HepG2 (cell line): ENCODE measurements around the gene LCLAT1. TPM values are rescaled to one million over a fixed set of nuclear protein-coding genes. Genes with fewer than 3 reads are reported as not detected.

Experiments used
- BCL6 ChIP-seq: IDR thresholded peaks from 2 replicates; pipeline ENCODE4 v1.6.1; 2016; ENCODE audit warnings: missing genetic modification reagents, missing compliant biosample characterization
- CREM ChIP-seq, 2 experiments: sonication (generic) in 1 of 2; formaldehyde crosslinking in 1 of 2; IDR thresholded peaks; 2 replicates each; pipeline versions ENCODE4 v1.4.0 to v1.6.1; 2016 to 2020; ENCODE audit warnings: antibody characterized with exemption in 1 of 2, mild to moderate bottlenecking in 1 of 2, missing genetic modification reagents in 1 of 2
- CTCF ChIP-seq: sonication (generic); formaldehyde crosslinking; IDR thresholded peaks from 2 replicates; pipeline ENCODE4 v1.5.0; 2020; ENCODE audit warnings: mild to moderate bottlenecking, missing genetic modification reagents, moderate library complexity
- RARA ChIP-seq: IDR thresholded peaks from 2 replicates; pipeline ENCODE4 v1.6.1; 2016; ENCODE audit warnings: missing genetic modification reagents, missing compliant biosample characterization
- TGIF2 ChIP-seq: IDR thresholded peaks from 2 replicates; pipeline ENCODE4 v1.6.1; 2016; ENCODE audit warnings: control low read depth, missing compliant biosample characterization
- ZFYVE20 ChIP-seq: sonication (generic); formaldehyde crosslinking; IDR thresholded peaks from 2 replicates; pipeline ENCODE4 v1.8.0; 2023; ENCODE audit warnings: low read depth, mild to moderate bottlenecking, moderate library complexity, missing genetic modification reagents, borderline replicate concordance
- ZNF274 ChIP-seq: sonication (generic); formaldehyde crosslinking; IDR thresholded peaks from 2 replicates; pipeline ENCODE4 v1.5.1; 2020; ENCODE audit warnings: mild to moderate bottlenecking, missing genetic modification reagents
- ZNF362 ChIP-seq: sonication (generic); formaldehyde crosslinking; IDR thresholded peaks from 2 replicates; pipeline ENCODE4 v1.4.0; 2020; ENCODE audit warnings: missing genetic modification reagents, mild to moderate bottlenecking, borderline replicate concordance
- ZNF414 ChIP-seq: sonication (generic); formaldehyde crosslinking; IDR thresholded peaks from 2 replicates; pipeline ENCODE4 v1.5.0; 2020; ENCODE audit warnings: missing genetic modification reagents
- ZNF790 ChIP-seq: sonication (generic); formaldehyde crosslinking; IDR thresholded peaks from 2 replicates; pipeline ENCODE4 v1.8.0; 2022; ENCODE audit warnings: missing genetic modification reagents, mild to moderate bottlenecking, borderline replicate concordance
- ZSCAN25 ChIP-seq: sonication (generic); formaldehyde crosslinking; IDR thresholded peaks from 2 replicates; pipeline ENCODE4 v1.8.0; 2022; ENCODE audit warnings: mild to moderate bottlenecking, missing genetic modification reagents
- polyA plus RNA-seq, 8 experiments: library from polyadenylated mRNA; depleted of rRNA in 3 of 8; stranded (reverse) in 7 of 8; unstranded in 1 of 8; fragments of >200 nt; fragmentation: Illumina TruSeq in 4 of 8; extraction: Trizol in 4 of 8; gene quantifications; 2 replicates each; pipeline versions ENCODE4 v1.2.1 to v1.2.3, GENCODE V29; 2011 to 2016; ENCODE audit warnings: low read depth in 4 of 8, missing spikeins in 1 of 8, mixed read lengths in 1 of 8; ENCODE audit not compliant: insufficient read depth in 1 of 8
- total RNA-seq, 5 experiments: library from RNA; depleted of rRNA; stranded (reverse); fragments of >200 nt; fragmentation: Illumina TruSeq; extraction: Trizol; gene quantifications; 2 replicates each; pipeline ENCODE4 v1.2.3, GENCODE V29; 2016; ENCODE audit warnings: low read depth in 1 of 5

Gene LCLAT1
- total and polyA plus RNA-seq, 2 of the 13 experiments (the other 11 are each of a cell fraction or from before 2014, with no cell fraction given): 18.0 to 28.0 TPM

- TF ChIP-seq ZFYVE20: no peak
- TF ChIP-seq CREM (IDR thresholded peaks at IDR 0.05): no peak
- TF ChIP-seq CREM (CRISPR knock-in tag; IDR thresholded peaks at IDR 0.05): no peak
- TF ChIP-seq ZNF362: no peak
- no peak for TF ChIP-seq ZNF790 (CRISPR knock-in tag)
- no peak for TF ChIP-seq RARA
- no peak for TF ChIP-seq TGIF2 (CRISPR knock-in tag)
- no peak for TF ChIP-seq ZNF414 (CRISPR knock-in tag)
- no peak for TF ChIP-seq BCL6 (CRISPR knock-in tag)
- TF ChIP-seq ZNF274 (CRISPR knock-in tag): no peak
- no peak for TF ChIP-seq CTCF (CRISPR knock-in tag)
- no peak for TF ChIP-seq ZSCAN25 (CRISPR knock-in tag)
Observed at GRCh38 chr2:30503007-30503694, 56.1 kb downstream of the LCLAT1 start (continued).
